Right cardiac atrium (tissue), 5 donors: ENCODE results near the gene FAM47B. TPM values are rescaled to one million over a fixed set of nuclear protein-coding genes. Genes with fewer than 3 reads are reported as not detected.

ENCODE experiments used
- ATAC-seq, 2 donors: fragments of 200-7000 bp; cut with Tn5 transposase; one replicate each; pipeline versions ENCODE4 v1.8.0 to v1.9.1; 2020; ENCODE audit warnings: moderate library complexity in 2 of 2, mild to moderate bottlenecking in 1 of 2
- DNase-seq, 3 donors: peaks; one replicate each; pipeline ENCODE4 v3.0.0-alpha.2; 2020
- H3K27ac ChIP-seq: one replicate; pipeline ENCODE4 v1.5.1; 2013; ENCODE audit warnings: mild to moderate bottlenecking, low read length, control low read depth, moderate library complexity
- H3K27me3 ChIP-seq: one replicate; pipeline ENCODE4 v1.6.1; 2013; ENCODE audit not compliant: control insufficient read depth, insufficient read depth
- H3K4me1 ChIP-seq: one replicate; pipeline ENCODE4 v1.6.1; 2013; ENCODE audit warnings: low read length; ENCODE audit not compliant: control insufficient read depth, insufficient read depth
- H3K4me3 ChIP-seq: one replicate; pipeline ENCODE4 v1.5.1; 2013; ENCODE audit warnings: low read length, control low read depth
- H3K9me3 ChIP-seq: one replicate; pipeline ENCODE4 v1.6.1; 2013; ENCODE audit warnings: low read length; ENCODE audit not compliant: control insufficient read depth
- WGBS: extraction: QIAGEN DNeasy Blood & Tissue Kit; methylation state at CpG from one replicate; pipeline ENCODE4 v1.1.7; 2013; 5-methylcytosine and 5-hydroxymethylcytosine counted together
- intact Hi-C, 4 donors: fragments of 100-400 bp; cut with DNase I; formaldehyde crosslinking; loops; one replicate each; pipeline versions ENCODE4 v1.11.0 to v1.14.0; 2022 to 2023
- long read RNA-seq, 4 donors: library from polyadenylated mRNA; unstranded; transcript quantifications; one replicate each; pipeline ENCODE4 v2.0.0, GENCODE V29; 2020 to 2021
- polyA plus RNA-seq: library from polyadenylated mRNA; stranded (reverse); fragments of 200-250 nt; gene quantifications from one replicate; pipeline ENCODE4 v1.2.3, GENCODE V29; 2013
- total RNA-seq, 4 donors: library from RNA; stranded (reverse); fragmentation: NEBNext Ultra II Directional; extraction: Animal tissue kit (Norgen Biotek cat#: 25700); gene quantifications; one replicate each; pipeline ENCODE4 v1.2.1, GENCODE V29; 2021
- donor health status: healthy with polysubstance abuse.
- donor health status: DM: no; HTN: yes; CAD: no.
- donor health status: DM: no; HTN: no; CAD: no.
- donor health status: DM: no; HTN: yes; CAD: no; lungs with severe emphysema.
- donor health status: DM: yes; HTN: yes; CAD: no.

Gene FAM47B
- not detected for total RNA-seq
- polyA plus RNA-seq: not detected
- long read RNA-seq, donor 1: 0 reads
- long read RNA-seq, donor 2: 0 reads
- long read RNA-seq, donor 3: 0 reads
- long read RNA-seq, donor 4: 0 reads

GRCh38 chrX:34942496-34942895, at the start of gene FAM47B:
Gene FAM47B, plus strand, starts transcription at chrX:34942796. Its CDS starts 36 bp downstream, at chrX:34942832.
- intact Hi-C loops: no loop called here
- Histone ChIP-seq H3K4me1 (no peaks in the 10 kb centered on the region), H3K9me3 (no peaks in the 10 kb centered on the region), H3K27me3 (no peaks in the 10 kb centered on the region), H3K27ac (no peak within 1 kb of the TSS), H3K4me3 (no peak within 1 kb of the TSS)
- peak in 1 of 3 donors; percentile 19 for DNase-seq
- 95% methylated on average over 11 of the region's 11 CpGs for WGBS
- no peak for ATAC-seq

GRCh38 chrX:34893741-34894140, 48.9 kb upstream of the FAM47B start:
- no peak for DNase-seq

GRCh38 chrX:34900691-34901090, 41.9 kb upstream of the FAM47B start:
- intact Hi-C loops: no loop called here
- no peak for ATAC-seq

More at GRCh38 chrX:34893741-34894140, 48.9 kb upstream of the FAM47B start:
- intact Hi-C loops: no loop called here
- Histone ChIP-seq H3K4me1 (no peaks in the 10 kb centered on the region), H3K9me3 (no peaks in the 10 kb centered on the region), H3K27me3 (no peaks in the 10 kb centered on the region), H3K27ac (no peak overlapping the region), H3K4me3 (no peak overlapping the region)
- 92% methylated on average over 1 of the region's 1 CpG for WGBS
- ATAC-seq: no peak

GRCh38 chrX:34901761-34902160, 40.8 kb upstream of the FAM47B start:
- WGBS: 86% methylated on average over 2 of the region's 2 CpGs
- no peaks in the 10 kb centered on the region for H3K4me1 ChIP-seq
- H3K27me3 ChIP-seq: no peaks in the 10 kb centered on the region
- no peak for ATAC-seq
- intact Hi-C loops: no loop called here
- no peak overlapping the region for H3K4me3 ChIP-seq
- no peak overlapping the region for H3K27ac ChIP-seq
- DNase-seq: no peak
- no peaks in the 10 kb centered on the region for H3K9me3 ChIP-seq

More at GRCh38 chrX:34900691-34901090, 41.9 kb upstream of the FAM47B start:
- H3K27me3 ChIP-seq: no peaks in the 10 kb centered on the region
- DNase-seq: no peak
- no peaks in the 10 kb centered on the region for H3K4me1 ChIP-seq
- H3K4me3 ChIP-seq: no peak overlapping the region
- H3K9me3 ChIP-seq: no peaks in the 10 kb centered on the region
- H3K27ac ChIP-seq: no peak overlapping the region

- DNase-seq (no peak), ATAC-seq (no peak)
- Histone ChIP-seq H3K4me1 (no peaks in the 10 kb centered on the region), H3K27ac (no peak overlapping the region), H3K9me3 (no peaks in the 10 kb centered on the region), H3K4me3 (no peak overlapping the region), H3K27me3 (no peaks in the 10 kb centered on the region)
- intact Hi-C loops: no loop called here
- WGBS: 77% methylated on average over 2 of the region's 2 CpGs
Measured at GRCh38 chrX:34903316-34903715, 39.3 kb upstream of the FAM47B start.

- no peak for ATAC-seq
Measured at GRCh38 chrX:34909151-34909550, 33.4 kb upstream of the FAM47B start.

GRCh38 chrX:34915463-34916225, 27.0 kb upstream of the FAM47B start:
- 47% methylated on average over 3 of the region's 3 CpGs for WGBS
- intact Hi-C loops: no loop called here
- H3K4me1 ChIP-seq: no peaks in the 10 kb centered on the region
- ATAC-seq (no peak), DNase-seq (no peak)
- H3K9me3 ChIP-seq: no peaks in the 10 kb centered on the region
- H3K4me3 ChIP-seq: no peak overlapping the region
- no peaks in the 10 kb centered on the region for H3K27me3 ChIP-seq
- H3K27ac ChIP-seq: no peak overlapping the region

More at GRCh38 chrX:34909151-34909550, 33.4 kb upstream of the FAM47B start:
- no peak overlapping the region for H3K4me3 ChIP-seq
- H3K9me3 ChIP-seq: no peaks in the 10 kb centered on the region
- WGBS: 59% methylated on average over 2 of the region's 2 CpGs
- no peak for DNase-seq
- no peaks in the 10 kb centered on the region for H3K27me3 ChIP-seq
- no peak overlapping the region for H3K27ac ChIP-seq
- intact Hi-C loops: no loop called here
- no peaks in the 10 kb centered on the region for H3K4me1 ChIP-seq

- intact Hi-C loops: no loop called here
Measured at GRCh38 chrX:34917146-34917545, 25.4 kb upstream of the FAM47B start.

GRCh38 chrX:34918091-34918736, 24.4 kb upstream of the FAM47B start:
- Histone ChIP-seq H3K27me3 (no peaks in the 10 kb centered on the region), H3K9me3 (no peaks in the 10 kb centered on the region), H3K4me3 (no peak overlapping the region), H3K27ac (no peak overlapping the region), H3K4me1 (no peaks in the 10 kb centered on the region)
- ATAC-seq (no peak), DNase-seq (no peak)
- WGBS: 64% methylated on average over 5 of the region's 5 CpGs
- intact Hi-C loops: no loop called here

More at GRCh38 chrX:34917146-34917545, 25.4 kb upstream of the FAM47B start:
- no peaks in the 10 kb centered on the region for H3K9me3 ChIP-seq
- ATAC-seq (no peak), DNase-seq (no peak)
- no peak overlapping the region for H3K27ac ChIP-seq
- WGBS: 61% methylated on average over 1 of the region's 1 CpG
- no peak overlapping the region for H3K4me3 ChIP-seq
- no peaks in the 10 kb centered on the region for H3K27me3 ChIP-seq
- no peaks in the 10 kb centered on the region for H3K4me1 ChIP-seq

GRCh38 chrX:34918856-34919255, 23.7 kb upstream of the FAM47B start:
- Histone ChIP-seq H3K9me3 (no peaks in the 10 kb centered on the region), H3K4me3 (no peak overlapping the region), H3K27me3 (no peaks in the 10 kb centered on the region), H3K4me1 (no peaks in the 10 kb centered on the region), H3K27ac (no peak overlapping the region)
- WGBS: 41% methylated on average over 1 of the region's 1 CpG
- DNase-seq (no peak), ATAC-seq (no peak)
- intact Hi-C loops: no loop called here

- no peak overlapping the region for H3K4me3 ChIP-seq
- H3K27ac ChIP-seq: no peak overlapping the region
- no peaks in the 10 kb centered on the region for H3K27me3 ChIP-seq
- H3K4me1 ChIP-seq: no peaks in the 10 kb centered on the region
- intact Hi-C loops: no loop called here
- ATAC-seq (no peak), DNase-seq (no peak)
- 92% methylated on average over 2 of the region's 2 CpGs for WGBS
- no peaks in the 10 kb centered on the region for H3K9me3 ChIP-seq
Measured at GRCh38 chrX:34927866-34928265, 14.7 kb upstream of the FAM47B start.
